SH-SY5Y (cell line): ENCODE results near the gene SLC38A10.

ENCODE experiments used
- GATA2 ChIP-seq: IDR thresholded peaks from 2 replicates; pipeline ENCODE4 v1.6.1; 2011; ENCODE audit warnings: mild to moderate bottlenecking, low read depth, low read length
- GATA3 ChIP-seq: IDR thresholded peaks from 2 replicates; pipeline ENCODE4 v1.6.1; 2011; ENCODE audit warnings: low read depth, mild to moderate bottlenecking, low read length, moderate library complexity

DNA sequence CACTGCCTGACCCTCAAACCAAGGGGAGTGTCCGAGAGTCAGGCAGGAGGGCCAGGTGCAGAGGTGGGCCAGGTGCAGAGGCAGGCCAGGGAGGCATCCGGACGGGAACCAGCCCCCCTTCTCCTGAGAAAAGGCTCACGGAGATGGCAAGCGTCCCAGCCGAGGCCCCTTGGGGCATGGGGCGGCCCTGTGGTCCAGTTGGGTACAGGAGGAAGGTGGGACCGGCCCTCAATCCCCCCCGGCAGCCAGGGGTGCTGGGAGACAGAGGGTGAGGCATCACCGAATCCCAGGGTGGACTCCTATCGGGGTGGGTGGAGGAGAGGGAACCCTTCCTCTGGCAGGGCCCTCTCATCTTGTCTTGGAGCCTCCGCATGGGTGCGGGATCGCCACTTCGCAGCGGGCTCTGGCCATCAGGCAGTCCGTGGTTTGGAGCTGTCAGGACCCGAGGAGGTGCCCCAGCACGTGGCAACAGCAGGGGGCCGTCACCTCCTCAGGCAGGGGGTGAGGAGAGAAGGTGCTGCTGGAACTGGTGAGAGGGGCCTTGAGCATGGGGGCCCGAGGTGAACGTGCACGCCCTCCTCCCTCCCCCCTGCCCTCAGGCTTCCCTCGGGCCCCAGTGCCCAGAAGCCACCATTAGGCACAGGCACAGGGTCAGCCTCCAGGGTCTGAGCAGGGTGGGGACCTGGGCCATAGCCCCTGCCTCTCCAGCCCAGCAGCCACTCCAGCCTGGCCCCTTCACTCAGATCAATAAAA, 38.7 kb upstream of the SLC38A10 start:
- TF ChIP-seq GATA2, result no peak
- no peak for TF ChIP-seq GATA3
